Measurements from ENCODE around the gene PLPP2. TPM values are rescaled to one million over a fixed set of nuclear protein-coding genes. Genes with fewer than 3 reads are reported as not detected.

PLPP2 gene
- total RNA-seq = 100 to 1,000 TPM in 3 of 4 donors, 10 to 100 TPM in 1; 75.9 to 114 (median 109) TPM

DNA sequence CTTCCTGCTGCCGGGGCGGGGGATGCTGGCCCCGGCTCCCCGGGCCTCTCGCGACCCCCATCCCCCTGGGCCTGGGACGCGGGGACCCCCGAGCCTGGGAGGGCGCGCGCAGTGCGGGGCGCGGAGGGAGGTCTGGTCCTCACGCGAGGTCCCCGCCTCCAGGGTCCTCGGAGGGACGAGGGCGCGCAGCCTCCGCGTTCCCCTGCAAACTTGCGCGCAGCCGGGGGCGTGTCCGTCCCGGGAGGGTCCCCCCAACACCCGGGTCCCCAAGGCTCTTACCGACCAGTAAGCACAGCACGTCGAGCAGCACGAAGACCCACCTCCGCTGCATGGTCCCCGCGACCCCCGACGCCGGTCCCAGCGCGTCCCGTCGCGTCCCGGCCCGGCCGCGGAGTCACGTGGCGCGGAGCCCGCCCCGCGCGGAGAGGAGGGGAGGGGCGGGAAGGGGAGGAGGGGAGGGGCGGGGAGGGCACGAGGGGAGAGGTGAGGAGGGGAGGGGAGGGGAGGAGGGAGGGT, at the start of gene PLPP2:
Gene PLPP2 (minus strand): TSS at position 398 of the 516 bp plus-strand sequence. CDS start 67 bp downstream, at position 331.
- no peaks in the 10 kb centered on the region for H3K36me3 ChIP-seq
- DNase-seq (ENCODE audit: low spot score in 2 of 2) = no peak
- H3K4me1 ChIP-seq = peaks cover 40% of the 10 kb centered on the region
- H3K4me3 ChIP-seq = peak within 1 kb of the TSS; percentile 50
- H3K9me3 ChIP-seq = no peaks in the 10 kb centered on the region
- WGBS = 10% methylated on average over 2 of the region's 60 CpGs
- TF ChIP-seq EP300 (IDR thresholded peaks at IDR 0.05) = no peak
- TF ChIP-seq, protein P1, sequence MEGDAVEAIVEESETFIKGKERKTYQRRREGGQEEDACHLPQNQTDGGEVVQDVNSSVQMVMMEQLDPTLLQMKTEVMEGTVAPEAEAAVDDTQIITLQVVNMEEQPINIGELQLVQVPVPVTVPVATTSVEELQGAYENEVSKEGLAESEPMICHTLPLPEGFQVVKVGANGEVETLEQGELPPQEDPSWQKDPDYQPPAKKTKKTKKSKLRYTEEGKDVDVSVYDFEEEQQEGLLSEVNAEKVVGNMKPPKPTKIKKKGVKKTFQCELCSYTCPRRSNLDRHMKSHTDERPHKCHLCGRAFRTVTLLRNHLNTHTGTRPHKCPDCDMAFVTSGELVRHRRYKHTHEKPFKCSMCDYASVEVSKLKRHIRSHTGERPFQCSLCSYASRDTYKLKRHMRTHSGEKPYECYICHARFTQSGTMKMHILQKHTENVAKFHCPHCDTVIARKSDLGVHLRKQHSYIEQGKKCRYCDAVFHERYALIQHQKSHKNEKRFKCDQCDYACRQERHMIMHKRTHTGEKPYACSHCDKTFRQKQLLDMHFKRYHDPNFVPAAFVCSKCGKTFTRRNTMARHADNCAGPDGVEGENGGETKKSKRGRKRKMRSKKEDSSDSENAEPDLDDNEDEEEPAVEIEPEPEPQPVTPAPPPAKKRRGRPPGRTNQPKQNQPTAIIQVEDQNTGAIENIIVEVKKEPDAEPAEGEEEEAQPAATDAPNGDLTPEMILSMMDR (IDR thresholded peaks at IDR 0.05) = no peak
- no peak for TF ChIP-seq POLR2AphosphoS5 (IDR thresholded peaks at IDR 0.05)
- TF ChIP-seq POLR2A (IDR thresholded peaks at IDR 0.05) = no peak
- H3K27ac ChIP-seq = peak within 1 kb of the TSS; percentile 89
- H3K27me3 ChIP-seq = peaks cover 53% of the 10 kb centered on the region

DNA sequence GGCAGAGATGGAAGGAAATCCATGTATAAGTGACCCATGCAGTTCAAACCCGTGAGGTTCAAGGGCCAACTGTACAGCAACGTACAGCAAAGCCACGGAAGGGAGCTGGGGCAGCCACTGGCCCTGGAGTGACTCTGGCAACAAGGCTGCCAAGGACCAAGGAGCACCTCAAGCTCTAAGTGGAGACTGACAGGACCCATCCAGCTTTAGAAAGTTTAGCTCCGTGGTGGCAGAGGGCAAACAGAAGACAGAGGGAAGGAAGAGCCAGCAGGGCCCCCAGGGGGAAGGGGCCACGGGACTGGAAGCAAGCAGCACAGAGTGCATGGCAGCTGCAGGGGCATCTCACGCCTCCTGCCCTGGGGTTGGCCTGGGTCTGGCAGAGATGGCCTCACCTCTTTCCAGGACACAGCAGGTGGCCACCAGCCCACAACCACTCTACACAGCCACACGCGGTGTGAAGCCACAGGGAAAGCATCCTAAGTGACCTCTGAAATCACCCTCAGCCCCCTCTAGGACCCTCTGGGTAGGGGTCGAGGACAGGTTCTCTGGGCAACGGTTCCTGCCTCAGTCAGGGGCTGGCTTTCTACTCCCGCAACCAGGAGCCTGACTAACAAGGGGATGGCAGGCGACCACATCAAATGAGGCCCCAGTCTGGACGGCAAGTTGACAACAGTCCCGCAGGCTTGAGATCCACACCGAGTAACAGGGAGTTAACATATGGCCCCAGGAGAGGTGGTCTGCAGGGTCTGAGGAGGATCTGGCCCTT, 49.6 kb upstream of the PLPP2 start:
- 83% methylated on average over 10 of the region's 15 CpGs for WGBS
- Histone ChIP-seq H3K4me1 (peaks cover 43% of the 10 kb centered on the region), H3K36me3 (peaks cover 6% of the 10 kb centered on the region), H3K9me3 (no peaks in the 10 kb centered on the region), H3K27me3 (no peaks in the 10 kb centered on the region), H3K4me3 (no peak overlapping the region), H3K27ac (no peak overlapping the region)
- DNase-seq (ENCODE audit: low spot score in 2 of 2) = peak in 1 of 2 donors; percentile 44
- TF ChIP-seq POLR2A (IDR thresholded peaks at IDR 0.05) (no peak), POLR2AphosphoS5 (IDR thresholded peaks at IDR 0.05) (no peak), EP300 (IDR thresholded peaks at IDR 0.05) (no peak)
- TF ChIP-seq, protein P1 (IDR thresholded peaks at IDR 0.05) = no peak

DNA sequence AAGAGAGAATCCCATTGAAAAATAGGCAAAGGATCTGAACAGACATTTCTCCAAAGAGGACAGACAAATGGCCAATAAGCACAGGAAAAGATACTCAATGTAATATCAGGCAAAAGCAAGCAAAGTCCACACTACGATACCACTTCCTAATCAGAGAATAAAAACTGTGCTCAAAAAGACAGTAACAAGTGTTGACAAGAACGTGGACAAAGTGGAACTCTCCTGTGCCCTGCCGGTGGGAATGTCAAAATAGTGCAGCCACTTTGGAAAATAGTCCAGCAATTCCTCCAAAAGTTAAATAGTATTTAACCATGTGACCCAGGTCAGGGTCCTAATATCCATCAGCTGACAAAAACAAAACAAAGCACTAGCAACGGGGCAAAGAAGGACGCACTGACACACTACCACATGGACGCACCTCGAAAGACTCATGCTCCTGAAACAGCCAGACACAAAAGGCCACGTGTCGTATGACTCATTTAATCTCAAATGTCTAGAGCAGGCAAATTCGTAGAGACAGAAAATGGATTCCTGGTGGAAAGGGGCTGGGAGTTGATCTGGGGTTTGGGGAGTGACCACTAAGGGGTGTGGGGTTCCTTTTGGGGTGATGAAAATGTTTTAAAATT, 48.2 kb upstream of the PLPP2 start:
- Histone ChIP-seq H3K9me3 (no peaks in the 10 kb centered on the region), H3K36me3 (peaks cover 20% of the 10 kb centered on the region), H3K27ac (no peak overlapping the region), H3K4me3 (no peak overlapping the region), H3K27me3 (no peaks in the 10 kb centered on the region), H3K4me1 (peaks cover 37% of the 10 kb centered on the region)
- no peak for TF ChIP-seq POLR2AphosphoS5 (IDR thresholded peaks at IDR 0.05)
- TF ChIP-seq EP300 (IDR thresholded peaks at IDR 0.05) = no peak
- TF ChIP-seq, protein P1 (IDR thresholded peaks at IDR 0.05) = no peak
- TF ChIP-seq POLR2A (IDR thresholded peaks at IDR 0.05) = no peak
- DNase-seq (ENCODE audit: low spot score in 2 of 2) = peak in 1 of 2 donors; percentile 11
- 89% methylated on average over 10 of the region's 10 CpGs for WGBS

DNA sequence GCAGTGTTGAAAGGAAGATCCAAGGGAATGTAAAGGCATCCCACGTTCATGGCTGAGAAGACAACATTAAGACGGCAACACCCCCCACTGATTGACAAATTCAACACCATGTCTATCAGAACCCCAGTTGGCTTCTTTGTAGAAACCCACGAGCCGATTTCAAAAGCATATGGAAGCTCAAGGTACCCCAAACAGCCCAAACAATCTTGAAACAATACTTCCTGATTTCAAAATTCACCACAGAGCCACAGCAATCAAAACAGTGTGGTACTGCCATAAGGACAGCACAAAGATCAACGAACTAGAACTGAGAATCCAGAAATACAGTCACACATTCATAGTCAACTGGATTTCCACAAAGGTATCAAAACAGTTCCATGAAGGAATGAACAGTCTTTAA, 47.2 kb upstream of the PLPP2 start:
- peaks cover 33% of the 10 kb centered on the region for H3K4me1 ChIP-seq
- H3K36me3 ChIP-seq = peaks cover 26% of the 10 kb centered on the region
- 81% methylated on average over 5 of the region's 5 CpGs for WGBS
- H3K27me3 ChIP-seq = no peaks in the 10 kb centered on the region
- TF ChIP-seq POLR2AphosphoS5 (IDR thresholded peaks at IDR 0.05) = no peak
- TF ChIP-seq, protein P1 (IDR thresholded peaks at IDR 0.05) = no peak
- no peak for TF ChIP-seq POLR2A (IDR thresholded peaks at IDR 0.05)
- no peak for TF ChIP-seq EP300 (IDR thresholded peaks at IDR 0.05)
- no peak overlapping the region for H3K4me3 ChIP-seq
- H3K9me3 ChIP-seq = no peaks in the 10 kb centered on the region
- no peak overlapping the region for H3K27ac ChIP-seq
- no peak for DNase-seq (ENCODE audit: low spot score in 2 of 2)

GRCh38 chr19:336067-336614, 44.9 kb upstream of the PLPP2 start:
- no peak overlapping the region for H3K27ac ChIP-seq
- no peaks in the 10 kb centered on the region for H3K27me3 ChIP-seq
- peak; percentile 46 to 60 for DNase-seq (ENCODE audit: low spot score in 2 of 2)
- H3K4me3 ChIP-seq = no peak overlapping the region
- H3K36me3 ChIP-seq = peaks cover 33% of the 10 kb centered on the region
- TF ChIP-seq, protein P1 (IDR thresholded peaks at IDR 0.05) = no peak
- TF ChIP-seq POLR2A (IDR thresholded peaks at IDR 0.05) (no peak), EP300 (IDR thresholded peaks at IDR 0.05) (no peak), POLR2AphosphoS5 (IDR thresholded peaks at IDR 0.05) (no peak)
- H3K9me3 ChIP-seq = no peaks in the 10 kb centered on the region
- 86% methylated on average over 14 of the region's 20 CpGs for WGBS
- H3K4me1 ChIP-seq = peaks cover 10% of the 10 kb centered on the region
